SK-N-SH treated with all-trans-retinoic acid at 6 μM for 48 hours (cell line): Measurements from ENCODE around the gene ZEB1.

Experiments used
- ARNTL ChIP-seq: fragments of 450-650 bp; formaldehyde crosslinking; IDR thresholded peaks from 2 replicates; pipeline ENCODE4 v1.5.0; 2020; ENCODE audit warnings: low read depth, mild to moderate bottlenecking, moderate library complexity, borderline replicate concordance
- CREB5 ChIP-seq: fragments of 250-450 bp; sonication (Bioruptor Pico); IDR thresholded peaks from 2 replicates; pipeline ENCODE4 v1.5.1; 2020; ENCODE audit warnings: low read depth, mild to moderate bottlenecking, moderate library complexity
- CSDC2 ChIP-seq: fragments of 250-450 bp; sonication (Bioruptor Pico); IDR thresholded peaks from 2 replicates; pipeline ENCODE4 v1.5.0; 2020; ENCODE audit warnings: mild to moderate bottlenecking, moderate library complexity
- CSRNP3 ChIP-seq: fragments of 250-450 bp; sonication (Bioruptor Pico); IDR thresholded peaks from 2 replicates; pipeline ENCODE4 v1.5.1; 2021; ENCODE audit warnings: mild to moderate bottlenecking, moderate library complexity
- OSR1 ChIP-seq: fragments of 250-450 bp; sonication (Bioruptor Pico); IDR thresholded peaks from 2 replicates; pipeline ENCODE4 v1.8.0; 2022; ENCODE audit warnings: moderate library complexity, mild to moderate bottlenecking, inconsistent platforms
- PATZ1 ChIP-seq: fragments of 250-450 bp; sonication (Bioruptor Pico); IDR thresholded peaks from 2 replicates; pipeline ENCODE4 v1.8.0; 2020; ENCODE audit warnings: mild to moderate bottlenecking, moderate library complexity, borderline replicate concordance
- POU6F1 ChIP-seq: fragments of 250-450 bp; sonication (Bioruptor Pico); IDR thresholded peaks from 2 replicates; pipeline ENCODE4 v1.8.0; 2021; ENCODE audit warnings: low read depth, mild to moderate bottlenecking, moderate library complexity, borderline replicate concordance
- PPARA ChIP-seq: fragments of 250-450 bp; sonication (Bioruptor Pico); IDR thresholded peaks from 2 replicates; pipeline ENCODE4 v1.5.0; 2020; ENCODE audit warnings: mild to moderate bottlenecking, borderline replicate concordance
- RARB ChIP-seq: fragments of 250-450 bp; sonication (Bioruptor Pico); IDR thresholded peaks from 2 replicates; pipeline ENCODE4 v1.8.0; 2021; ENCODE audit warnings: mild to moderate bottlenecking, moderate library complexity
- TOX ChIP-seq: fragments of 250-450 bp; sonication (Bioruptor Pico); IDR thresholded peaks from 2 replicates; pipeline ENCODE4 v1.8.0; 2021; ENCODE audit warnings: mild to moderate bottlenecking, moderate library complexity, borderline replicate concordance
- TSHZ2 ChIP-seq: fragments of 250-450 bp; sonication (Bioruptor Pico); IDR thresholded peaks from 2 replicates; pipeline ENCODE4 v1.5.0; 2020; ENCODE audit warnings: mild to moderate bottlenecking, moderate library complexity
- ZFP30 ChIP-seq: fragments of 450-650 bp; formaldehyde crosslinking; IDR thresholded peaks from 2 replicates; pipeline ENCODE4 v1.5.0; 2022; ENCODE audit warnings: mild to moderate bottlenecking, moderate library complexity
- ZNF565 ChIP-seq: fragments of 450-650 bp; formaldehyde crosslinking; conservative IDR thresholded peaks from 2 replicates; pipeline ENCODE4 v1.5.0; 2020; ENCODE audit warnings: low read depth, mild to moderate bottlenecking, moderate library complexity

- no peak for TF ChIP-seq CSDC2 (CRISPR knock-in tag)
- no peak for TF ChIP-seq PPARA
- TF ChIP-seq OSR1, result no peak
- TF ChIP-seq RARB (CRISPR knock-in tag), result no peak
- no peak for TF ChIP-seq ZNF565 (CRISPR knock-in tag)
- no peak for TF ChIP-seq TSHZ2
- TF ChIP-seq ARNTL, result no peak
- no peak for TF ChIP-seq CSRNP3
- TF ChIP-seq PATZ1 (CRISPR knock-in tag), result no peak
- no peak for TF ChIP-seq CREB5 (CRISPR knock-in tag)
- no peak for TF ChIP-seq ZFP30 (CRISPR knock-in tag)
- no peak for TF ChIP-seq POU6F1 (CRISPR knock-in tag)
- no peak for TF ChIP-seq TOX (CRISPR knock-in tag)
These were observed 107.4 kb downstream of the ZEB1 start for GRCh38 chr10:31426401-31426800.
